HepG2 (cell line): Measurements from ENCODE around the gene CYTH1. TPM values are rescaled to one million over a fixed set of nuclear protein-coding genes. Genes with fewer than 3 reads are reported as not detected.
A peak's percentile ranks its signal among the peaks of the same experiment; 100 is the strongest.

Experiments used
- CENPT ChIP-seq: sonication (generic); formaldehyde crosslinking; IDR thresholded peaks from 2 replicates; pipeline ENCODE4 v1.8.0; 2022; ENCODE audit warnings: low read depth, mild to moderate bottlenecking, moderate library complexity, missing genetic modification reagents
- FOSL1 ChIP-seq: sonication (generic); formaldehyde crosslinking; IDR thresholded peaks from 2 replicates; pipeline ENCODE4 v1.9.0; 2021; ENCODE audit warnings: missing genetic modification reagents, borderline replicate concordance
- MED8 ChIP-seq: sonication (generic); formaldehyde crosslinking; IDR thresholded peaks from 2 replicates; pipeline ENCODE4 v1.8.1; 2023; ENCODE audit warnings: mild to moderate bottlenecking, missing genetic modification reagents; ENCODE audit not compliant: insufficient replicate concordance
- MIXL1 ChIP-seq: IDR thresholded peaks from 2 replicates; pipeline ENCODE4 v1.6.1; 2016
- NFE2L1 ChIP-seq: sonication (generic); formaldehyde crosslinking; IDR thresholded peaks from 2 replicates; pipeline ENCODE4 v1.4.0; 2020; ENCODE audit warnings: missing genetic modification reagents, mild to moderate bottlenecking, borderline replicate concordance
- PCBP2 ChIP-seq: fragments of 200-400 bp; formaldehyde crosslinking; optimal IDR thresholded peaks from 2 replicates; pipeline ENCODE3; 2018; ENCODE audit warnings: low read length, low read depth; ENCODE audit not compliant: poor library complexity, severe bottlenecking
- POLR2AphosphoS5 ChIP-seq: IDR thresholded peaks from 2 replicates; pipeline ENCODE4 v1.6.1; 2012; ENCODE audit warnings: low read depth, low read length
- RELA ChIP-seq: sonication (generic); formaldehyde crosslinking; IDR thresholded peaks from 2 replicates; pipeline ENCODE4 v1.4.0; 2020; ENCODE audit warnings: missing genetic modification reagents
- ZNF234 ChIP-seq: sonication (generic); formaldehyde crosslinking; conservative IDR thresholded peaks from 2 replicates; pipeline ENCODE4 v1.5.1; 2020; ENCODE audit warnings: mild to moderate bottlenecking, missing genetic modification reagents
- ZNF430 ChIP-seq: sonication (generic); formaldehyde crosslinking; IDR thresholded peaks from 2 replicates; pipeline ENCODE4 v1.9.0; 2021; ENCODE audit warnings: mild to moderate bottlenecking, missing genetic modification reagents
- ZNF563 ChIP-seq: sonication (generic); formaldehyde crosslinking; IDR thresholded peaks from 2 replicates; pipeline ENCODE4 v1.8.0; 2022; ENCODE audit warnings: mild to moderate bottlenecking, moderate library complexity, missing genetic modification reagents
- ZNF660 ChIP-seq: sonication (generic); formaldehyde crosslinking; IDR thresholded peaks from 2 replicates; pipeline ENCODE4 v1.5.1; 2020; ENCODE audit warnings: mild to moderate bottlenecking, low read depth, missing genetic modification reagents, borderline replicate concordance
- polyA plus RNA-seq, 8 experiments: library from polyadenylated mRNA; depleted of rRNA in 3 of 8; stranded (reverse) in 7 of 8; unstranded in 1 of 8; fragments of >200 nt; fragmentation: Illumina TruSeq in 4 of 8; extraction: Trizol in 4 of 8; gene quantifications; 2 replicates each; pipeline versions ENCODE4 v1.2.1 to v1.2.3, GENCODE V29; 2011 to 2016; ENCODE audit warnings: low read depth in 4 of 8, missing spikeins in 1 of 8, mixed read lengths in 1 of 8; ENCODE audit not compliant: insufficient read depth in 1 of 8
- total RNA-seq, 5 experiments: library from RNA; depleted of rRNA; stranded (reverse); fragments of >200 nt; fragmentation: Illumina TruSeq; extraction: Trizol; gene quantifications; 2 replicates each; pipeline ENCODE4 v1.2.3, GENCODE V29; 2016; ENCODE audit warnings: low read depth in 1 of 5
- TF ChIP-seq, protein P1 (sequence below): sonication (generic); formaldehyde crosslinking; IDR thresholded peaks from 2 replicates; pipeline ENCODE4 v1.5.0; 2020; ENCODE audit warnings: mild to moderate bottlenecking, missing genetic modification reagents, borderline replicate concordance
- TF ChIP-seq, protein P2 (sequence below), 2 experiments: sonication (generic) in 1 of 2; formaldehyde crosslinking in 1 of 2; IDR thresholded peaks; 2 replicates each; pipeline versions ENCODE4 v1.4.0 to v1.6.1; 2016 to 2020; ENCODE audit warnings: borderline replicate concordance in 1 of 2, low read depth in 1 of 2, mild to moderate bottlenecking in 1 of 2, missing genetic modification reagents in 1 of 2
- TF ChIP-seq, protein P3 (sequence below): sonication (generic); formaldehyde crosslinking; IDR thresholded peaks from 2 replicates; pipeline ENCODE4 v1.4.0; 2020; ENCODE audit warnings: missing genetic modification reagents, borderline replicate concordance
- TF ChIP-seq, protein P4 (sequence below): sonication (generic); formaldehyde crosslinking; IDR thresholded peaks from 2 replicates; pipeline ENCODE4 v1.4.0; 2020; ENCODE audit warnings: missing genetic modification reagents
- TF ChIP-seq, protein P5 (sequence below): sonication (generic); formaldehyde crosslinking; IDR thresholded peaks from 2 replicates; pipeline ENCODE4 v1.4.0; 2020; ENCODE audit warnings: missing genetic modification reagents

CYTH1 gene
- total and polyA plus RNA-seq, 2 of the 13 experiments (the other 11 are each of a cell fraction or from before 2014, with no cell fraction given): 20.1 to 48.9 TPM

DNA sequence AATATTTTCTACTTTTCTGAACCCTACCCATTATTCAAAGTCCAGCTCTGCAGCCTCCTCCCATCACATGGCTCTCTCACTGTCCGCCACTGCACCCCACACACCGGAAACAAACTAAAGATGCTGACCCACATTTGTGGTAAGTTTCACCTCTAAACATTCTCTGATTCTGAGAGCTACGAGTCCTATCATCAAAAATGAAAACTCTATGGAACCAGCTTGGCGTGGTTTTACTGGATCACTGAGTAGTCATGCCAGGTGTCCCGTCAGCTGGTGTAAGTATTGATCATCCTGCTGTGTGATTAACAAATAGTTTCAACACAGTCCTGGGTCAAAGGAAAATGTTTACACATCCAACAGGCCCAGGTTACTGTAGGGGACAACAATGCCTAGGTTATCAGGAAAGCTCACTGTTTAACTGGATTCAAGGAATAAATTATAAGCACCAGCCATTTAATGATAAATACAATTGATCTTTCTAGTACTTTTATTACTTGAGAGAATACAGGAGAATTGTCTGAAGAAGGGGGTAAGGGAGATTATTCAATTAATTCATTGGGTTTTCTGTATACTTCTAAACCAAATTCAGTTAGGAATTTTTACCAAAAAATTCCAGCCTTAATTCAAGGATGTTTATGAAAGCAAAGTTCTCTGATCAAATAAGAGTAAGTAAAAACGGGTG is 33.9 kb downstream of the CYTH1 start (continued):
- TF ChIP-seq, protein P1, sequence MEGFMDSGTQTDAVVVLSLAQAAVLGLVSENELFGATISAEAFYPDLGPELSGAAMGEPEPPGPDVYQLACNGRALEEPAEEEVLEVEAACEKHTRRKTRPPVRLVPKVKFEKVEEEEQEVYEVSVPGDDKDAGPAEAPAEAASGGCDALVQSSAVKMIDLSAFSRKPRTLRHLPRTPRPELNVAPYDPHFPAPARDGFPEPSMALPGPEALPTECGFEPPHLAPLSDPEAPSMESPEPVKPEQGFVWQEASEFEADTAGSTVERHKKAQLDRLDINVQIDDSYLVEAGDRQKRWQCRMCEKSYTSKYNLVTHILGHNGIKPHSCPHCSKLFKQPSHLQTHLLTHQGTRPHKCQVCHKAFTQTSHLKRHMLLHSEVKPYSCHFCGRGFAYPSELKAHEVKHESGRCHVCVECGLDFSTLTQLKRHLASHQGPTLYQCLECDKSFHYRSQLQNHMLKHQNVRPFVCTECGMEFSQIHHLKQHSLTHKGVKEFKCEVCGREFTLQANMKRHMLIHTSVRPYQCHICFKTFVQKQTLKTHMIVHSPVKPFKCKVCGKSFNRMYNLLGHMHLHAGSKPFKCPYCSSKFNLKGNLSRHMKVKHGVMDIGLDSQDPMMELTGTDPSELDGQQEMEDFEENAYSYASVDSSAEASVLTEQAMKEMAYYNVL (CRISPR knock-in tag): 0 out of 2 replicates have a peak, but pooled peaks have one; percentile 46
- no peak for TF ChIP-seq ZNF563 (CRISPR knock-in tag)
- TF ChIP-seq, protein P2, sequence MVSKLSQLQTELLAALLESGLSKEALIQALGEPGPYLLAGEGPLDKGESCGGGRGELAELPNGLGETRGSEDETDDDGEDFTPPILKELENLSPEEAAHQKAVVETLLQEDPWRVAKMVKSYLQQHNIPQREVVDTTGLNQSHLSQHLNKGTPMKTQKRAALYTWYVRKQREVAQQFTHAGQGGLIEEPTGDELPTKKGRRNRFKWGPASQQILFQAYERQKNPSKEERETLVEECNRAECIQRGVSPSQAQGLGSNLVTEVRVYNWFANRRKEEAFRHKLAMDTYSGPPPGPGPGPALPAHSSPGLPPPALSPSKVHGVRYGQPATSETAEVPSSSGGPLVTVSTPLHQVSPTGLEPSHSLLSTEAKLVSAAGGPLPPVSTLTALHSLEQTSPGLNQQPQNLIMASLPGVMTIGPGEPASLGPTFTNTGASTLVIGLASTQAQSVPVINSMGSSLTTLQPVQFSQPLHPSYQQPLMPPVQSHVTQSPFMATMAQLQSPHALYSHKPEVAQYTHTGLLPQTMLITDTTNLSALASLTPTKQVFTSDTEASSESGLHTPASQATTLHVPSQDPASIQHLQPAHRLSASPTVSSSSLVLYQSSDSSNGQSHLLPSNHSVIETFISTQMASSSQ (IDR thresholded peaks at IDR 0.05; ENCODE audit: low read depth): peak; percentile 43; the same call in 1 of the 2 replicates
- TF ChIP-seq, protein P2 (CRISPR knock-in tag; IDR thresholded peaks at IDR 0.05; ENCODE audit: borderline replicate concordance): peak; percentile 72; the same call in 1 of the 2 replicates
- no peak for TF ChIP-seq FOSL1
- TF ChIP-seq NFE2L1 (CRISPR knock-in tag): no peak
- TF ChIP-seq ZNF430 (CRISPR knock-in tag): peak; percentile 95
- no peak for TF ChIP-seq CENPT (CRISPR knock-in tag)
- TF ChIP-seq, protein P3, sequence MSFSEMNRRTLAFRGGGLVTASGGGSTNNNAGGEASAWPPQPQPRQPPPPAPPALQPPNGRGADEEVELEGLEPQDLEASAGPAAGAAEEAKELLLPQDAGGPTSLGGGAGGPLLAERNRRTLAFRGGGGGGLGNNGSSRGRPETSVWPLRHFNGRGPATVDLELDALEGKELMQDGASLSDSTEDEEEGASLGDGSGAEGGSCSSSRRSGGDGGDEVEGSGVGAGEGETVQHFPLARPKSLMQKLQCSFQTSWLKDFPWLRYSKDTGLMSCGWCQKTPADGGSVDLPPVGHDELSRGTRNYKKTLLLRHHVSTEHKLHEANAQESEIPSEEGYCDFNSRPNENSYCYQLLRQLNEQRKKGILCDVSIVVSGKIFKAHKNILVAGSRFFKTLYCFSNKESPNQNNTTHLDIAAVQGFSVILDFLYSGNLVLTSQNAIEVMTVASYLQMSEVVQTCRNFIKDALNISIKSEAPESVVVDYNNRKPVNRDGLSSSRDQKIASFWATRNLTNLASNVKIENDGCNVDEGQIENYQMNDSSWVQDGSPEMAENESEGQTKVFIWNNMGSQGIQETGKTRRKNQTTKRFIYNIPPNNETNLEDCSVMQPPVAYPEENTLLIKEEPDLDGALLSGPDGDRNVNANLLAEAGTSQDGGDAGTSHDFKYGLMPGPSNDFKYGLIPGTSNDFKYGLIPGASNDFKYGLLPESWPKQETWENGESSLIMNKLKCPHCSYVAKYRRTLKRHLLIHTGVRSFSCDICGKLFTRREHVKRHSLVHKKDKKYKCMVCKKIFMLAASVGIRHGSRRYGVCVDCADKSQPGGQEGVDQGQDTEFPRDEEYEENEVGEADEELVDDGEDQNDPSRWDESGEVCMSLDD (CRISPR knock-in tag): peak; percentile 67; the same call in 1 of the 2 replicates
- no peak for TF ChIP-seq PCBP2
- TF ChIP-seq, protein P4, sequence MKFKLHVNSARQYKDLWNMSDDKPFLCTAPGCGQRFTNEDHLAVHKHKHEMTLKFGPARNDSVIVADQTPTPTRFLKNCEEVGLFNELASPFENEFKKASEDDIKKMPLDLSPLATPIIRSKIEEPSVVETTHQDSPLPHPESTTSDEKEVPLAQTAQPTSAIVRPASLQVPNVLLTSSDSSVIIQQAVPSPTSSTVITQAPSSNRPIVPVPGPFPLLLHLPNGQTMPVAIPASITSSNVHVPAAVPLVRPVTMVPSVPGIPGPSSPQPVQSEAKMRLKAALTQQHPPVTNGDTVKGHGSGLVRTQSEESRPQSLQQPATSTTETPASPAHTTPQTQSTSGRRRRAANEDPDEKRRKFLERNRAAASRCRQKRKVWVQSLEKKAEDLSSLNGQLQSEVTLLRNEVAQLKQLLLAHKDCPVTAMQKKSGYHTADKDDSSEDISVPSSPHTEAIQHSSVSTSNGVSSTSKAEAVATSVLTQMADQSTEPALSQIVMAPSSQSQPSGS (CRISPR knock-in tag): peak; percentile 84
- no peak for TF ChIP-seq ZNF660
- TF ChIP-seq RELA: no peak
- TF ChIP-seq, protein P5, sequence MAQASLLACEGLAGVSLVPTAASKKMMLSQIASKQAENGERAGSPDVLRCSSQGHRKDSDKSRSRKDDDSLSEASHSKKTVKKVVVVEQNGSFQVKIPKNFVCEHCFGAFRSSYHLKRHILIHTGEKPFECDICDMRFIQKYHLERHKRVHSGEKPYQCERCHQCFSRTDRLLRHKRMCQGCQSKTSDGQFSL: 0 out of 2 replicates have a peak, but pooled peaks have one; percentile 37
- no peak for TF ChIP-seq MED8 (CRISPR knock-in tag)
- peak; percentile 20; the same call in 1 of the 2 replicates for TF ChIP-seq POLR2AphosphoS5
- TF ChIP-seq ZNF234 (CRISPR knock-in tag): no peak
- peak; percentile 98 for TF ChIP-seq MIXL1 (CRISPR knock-in tag)
